ENCODE data around the gene CRYBG2. TPM values are rescaled to one million over a fixed set of nuclear protein-coding genes. Genes with fewer than 3 reads are reported as not detected.

CRYBG2 gene
- not detected in 2 replicates for total RNA-seq

GRCh38 chr1:26353976-26354820 is at the start of gene CRYBG2:
CRYBG2 (minus strand) TSS chr1:26354130; CDS start chr1:26346657, 7,473 bp downstream.

GRCh38 chr1:26372611-26373010 is 18.7 kb upstream of the CRYBG2 start, which contains the start of gene ZNF683:
ZNF683 (minus strand) TSS chr1:26372750; CDS start chr1:26368571, 4,179 bp downstream.

GRCh38 chr1:26317612-26318337 is 36.2 kb downstream of the CRYBG2 start, which contains the start of gene CD52:
CD52 (plus strand) TSS chr1:26317958; CDS start chr1:26318018, 60 bp downstream.

GRCh38 chr1:26306290-26307229 is 47.4 kb downstream of the CRYBG2 start, which contains the start of gene UBXN11:
UBXN11 (minus strand) TSS chr1:26306636; CDS start chr1:26302883, 3,753 bp downstream.

GRCh38 chr1:26279456-26280332 is 74.2 kb downstream of the CRYBG2 start, which contains the start of gene SH3BGRL3:
SH3BGRL3 (plus strand) TSS chr1:26280086; CDS start chr1:26280156, 70 bp downstream.

Other genes with a start within 250 kb of the CRYBG2 start
- gene PDIK1L, start 242.3 kb downstream of the CRYBG2 start, total RNA-seq = 2.6 and 3.2 TPM in 2 replicates
- gene FAM110D, start 195.1 kb downstream of the CRYBG2 start, total RNA-seq = not detected in 2 replicates
- not detected in 2 replicates for gene C1orf232, start 185.2 kb downstream of the CRYBG2 start, total RNA-seq
- 26.4 and 32.3 TPM in 2 replicates for gene ZNF593, start 184.2 kb downstream of the CRYBG2 start, total RNA-seq
- gene ZNF593OS, start 182.3 kb downstream of the CRYBG2 start, total RNA-seq = 0.29 TPM in 1 of 2 replicates, not detected in the other
- gene CNKSR1, start 176.6 kb downstream of the CRYBG2 start, total RNA-seq = not detected in 2 replicates
- not detected in 2 replicates for gene CATSPER4, start 163.5 kb downstream of the CRYBG2 start, total RNA-seq
- gene CEP85, start 119.9 kb downstream of the CRYBG2 start, total RNA-seq = 8.7 and 8.9 TPM in 2 replicates
- 206 and 215 TPM in 2 replicates for gene SH3BGRL3, start 74.0 kb downstream of the CRYBG2 start, total RNA-seq
- 3.5 and 7.8 TPM in 2 replicates for gene UBXN11, start 47.5 kb downstream of the CRYBG2 start, total RNA-seq
- gene CD52, start 36.2 kb downstream of the CRYBG2 start, total RNA-seq = 0.71 TPM in 1 of 2 replicates, not detected in the other
- gene ZNF683, start 18.6 kb upstream of the CRYBG2 start, total RNA-seq = not detected in 2 replicates
- not detected in 2 replicates for gene LIN28A, start 56.7 kb upstream of the CRYBG2 start, total RNA-seq
- gene DHDDS, start 78.2 kb upstream of the CRYBG2 start, total RNA-seq = 65.4 and 85.6 TPM in 2 replicates
- gene HMGN2, start 118.3 kb upstream of the CRYBG2 start, total RNA-seq = 648 and 658 TPM in 2 replicates
- 15.2 and 25.1 TPM in 2 replicates for gene RPS6KA1, start 175.6 kb upstream of the CRYBG2 start, total RNA-seq

Data from myometrial cell (primary cell).